SK-N-SH treated with all-trans-retinoic acid at 6 μM for 48 hours (cell line): Measurements from ENCODE around the gene TTC23L.

Experiments used
- ATAC-seq: fragments of 200-7000 bp; cut with Tn5 transposase; 3 replicates; pipeline ENCODE4 v1.9.1; 2020; ENCODE audit warnings: mild to moderate bottlenecking, moderate library complexity
- ARNTL ChIP-seq: fragments of 450-650 bp; formaldehyde crosslinking; IDR thresholded peaks from 2 replicates; pipeline ENCODE4 v1.5.0; 2020; ENCODE audit warnings: low read depth, mild to moderate bottlenecking, moderate library complexity, borderline replicate concordance
- BACH2 ChIP-seq: fragments of 250-450 bp; sonication (Bioruptor Pico); IDR thresholded peaks from 2 replicates; pipeline ENCODE4 v1.9.0; 2021; ENCODE audit warnings: mild to moderate bottlenecking, borderline replicate concordance
- CREB5 ChIP-seq: fragments of 250-450 bp; sonication (Bioruptor Pico); IDR thresholded peaks from 2 replicates; pipeline ENCODE4 v1.5.1; 2020; ENCODE audit warnings: low read depth, mild to moderate bottlenecking, moderate library complexity
- CSDC2 ChIP-seq: fragments of 250-450 bp; sonication (Bioruptor Pico); IDR thresholded peaks from 2 replicates; pipeline ENCODE4 v1.5.0; 2020; ENCODE audit warnings: mild to moderate bottlenecking, moderate library complexity
- CSRNP3 ChIP-seq: fragments of 250-450 bp; sonication (Bioruptor Pico); IDR thresholded peaks from 2 replicates; pipeline ENCODE4 v1.5.1; 2021; ENCODE audit warnings: mild to moderate bottlenecking, moderate library complexity
- ESRRG ChIP-seq: fragments of 250-450 bp; sonication (Bioruptor Pico); IDR thresholded peaks from 2 replicates; pipeline ENCODE4 v1.6.1; 2021; ENCODE audit warnings: mild to moderate bottlenecking
- GLIS3 ChIP-seq: fragments of 250-450 bp; sonication (Bioruptor Pico); IDR thresholded peaks from 2 replicates; pipeline ENCODE4 v1.5.0; 2020; ENCODE audit warnings: mild to moderate bottlenecking, moderate library complexity
- ISL1 ChIP-seq: fragments of 250-450 bp; sonication (Bioruptor Pico); IDR thresholded peaks from 2 replicates; pipeline ENCODE4 v2.1.2; 2022; ENCODE audit warnings: mild to moderate bottlenecking, moderate library complexity
- OSR1 ChIP-seq: fragments of 250-450 bp; sonication (Bioruptor Pico); IDR thresholded peaks from 2 replicates; pipeline ENCODE4 v1.8.0; 2022; ENCODE audit warnings: moderate library complexity, mild to moderate bottlenecking, inconsistent platforms
- PATZ1 ChIP-seq: fragments of 250-450 bp; sonication (Bioruptor Pico); IDR thresholded peaks from 2 replicates; pipeline ENCODE4 v1.8.0; 2020; ENCODE audit warnings: mild to moderate bottlenecking, moderate library complexity, borderline replicate concordance
- POU6F1 ChIP-seq: fragments of 250-450 bp; sonication (Bioruptor Pico); IDR thresholded peaks from 2 replicates; pipeline ENCODE4 v1.8.0; 2021; ENCODE audit warnings: low read depth, mild to moderate bottlenecking, moderate library complexity, borderline replicate concordance
- PPARA ChIP-seq: fragments of 250-450 bp; sonication (Bioruptor Pico); IDR thresholded peaks from 2 replicates; pipeline ENCODE4 v1.5.0; 2020; ENCODE audit warnings: mild to moderate bottlenecking, borderline replicate concordance
- RARB ChIP-seq: fragments of 250-450 bp; sonication (Bioruptor Pico); IDR thresholded peaks from 2 replicates; pipeline ENCODE4 v1.8.0; 2021; ENCODE audit warnings: mild to moderate bottlenecking, moderate library complexity
- SNAI2 ChIP-seq: fragments of 250-450 bp; sonication (Bioruptor Pico); IDR thresholded peaks from 2 replicates; pipeline ENCODE4 v1.5.0; 2020; ENCODE audit warnings: mild to moderate bottlenecking, moderate library complexity
- TCF4 ChIP-seq: fragments of 250-450 bp; sonication (Bioruptor Pico); IDR thresholded peaks from 2 replicates; pipeline ENCODE4 v1.8.0; 2021; ENCODE audit warnings: mild to moderate bottlenecking, moderate library complexity, borderline replicate concordance
- TOX ChIP-seq: fragments of 250-450 bp; sonication (Bioruptor Pico); IDR thresholded peaks from 2 replicates; pipeline ENCODE4 v1.8.0; 2021; ENCODE audit warnings: mild to moderate bottlenecking, moderate library complexity, borderline replicate concordance
- ZC3H10 ChIP-seq: fragments of 250-450 bp; sonication (Bioruptor Pico); IDR thresholded peaks from 2 replicates; pipeline ENCODE4 v1.5.1; 2021; ENCODE audit warnings: mild to moderate bottlenecking, moderate library complexity
- ZFP3 ChIP-seq: fragments of 250-450 bp; sonication (Bioruptor Pico); IDR thresholded peaks from 2 replicates; pipeline ENCODE4 v1.5.0; 2020; ENCODE audit warnings: mild to moderate bottlenecking, moderate library complexity
- ZFP30 ChIP-seq: fragments of 450-650 bp; formaldehyde crosslinking; IDR thresholded peaks from 2 replicates; pipeline ENCODE4 v1.5.0; 2022; ENCODE audit warnings: mild to moderate bottlenecking, moderate library complexity
- ZNF565 ChIP-seq: fragments of 450-650 bp; formaldehyde crosslinking; conservative IDR thresholded peaks from 2 replicates; pipeline ENCODE4 v1.5.0; 2020; ENCODE audit warnings: low read depth, mild to moderate bottlenecking, moderate library complexity
- ZNF70 ChIP-seq: fragments of 450-650 bp; formaldehyde crosslinking; IDR thresholded peaks from 2 replicates; pipeline ENCODE4 v1.5.0; 2020; ENCODE audit warnings: mild to moderate bottlenecking, moderate library complexity
- ZNF8 ChIP-seq: fragments of 450-650 bp; formaldehyde crosslinking; IDR thresholded peaks from 2 replicates; pipeline ENCODE4 v1.5.0; 2020; ENCODE audit warnings: mild to moderate bottlenecking, moderate library complexity

The TTC23L gene

GRCh38 chr5:34903260-34903659, 64.3 kb downstream of the TTC23L start:
- no peak for ATAC-seq

GRCh38 chr5:34905564-34905963, 66.6 kb downstream of the TTC23L start:
- peak; percentile 57 for ATAC-seq
- no peak for TF ChIP-seq CREB5 (CRISPR knock-in tag)
- no peak for TF ChIP-seq ZNF70 (CRISPR knock-in tag)
- no peak for TF ChIP-seq CSRNP3 (CRISPR knock-in tag)
- TF ChIP-seq ISL1 (CRISPR knock-in tag) = no peak
- no peak for TF ChIP-seq ZNF8
- TF ChIP-seq ZNF565 (CRISPR knock-in tag) = no peak
- no peak for TF ChIP-seq GLIS3 (CRISPR knock-in tag)
- no peak for TF ChIP-seq PATZ1
- TF ChIP-seq ZFP30 (CRISPR knock-in tag) = no peak
- no peak for TF ChIP-seq POU6F1
- TF ChIP-seq RARB = no peak
- TF ChIP-seq CSDC2 (CRISPR knock-in tag) = no peak
- TF ChIP-seq ESRRG = no peak
- no peak for TF ChIP-seq PPARA (CRISPR knock-in tag)
- no peak for TF ChIP-seq ARNTL (CRISPR knock-in tag)
- TF ChIP-seq ZC3H10 (CRISPR knock-in tag) = no peak

More at GRCh38 chr5:34903260-34903659, 64.3 kb downstream of the TTC23L start:
- TF ChIP-seq OSR1 (CRISPR knock-in tag) (no peak), GLIS3 (CRISPR knock-in tag) (no peak), ZFP30 (CRISPR knock-in tag) (no peak), BACH2 (CRISPR knock-in tag) (no peak), ARNTL (CRISPR knock-in tag) (no peak), PATZ1 (no peak), ZC3H10 (CRISPR knock-in tag) (no peak), CSRNP3 (CRISPR knock-in tag) (no peak), ISL1 (CRISPR knock-in tag) (no peak), ESRRG (no peak), CSDC2 (CRISPR knock-in tag) (no peak), SNAI2 (CRISPR knock-in tag) (no peak), ZNF565 (CRISPR knock-in tag) (no peak), TOX (CRISPR knock-in tag) (no peak), PPARA (CRISPR knock-in tag) (no peak), TCF4 (CRISPR knock-in tag) (no peak), POU6F1 (no peak), RARB (no peak), ZFP3 (CRISPR knock-in tag) (no peak)
- TF ChIP-seq, all 23 proteins: peak for 0
